ENCODE measurements around the gene ANKRD13B. TPM values are rescaled to one million over a fixed set of nuclear protein-coding genes. Genes with fewer than 3 reads are reported as not detected.

ANKRD13B gene
- total and polyA plus RNA-seq, 2 of the 13 experiments (the other 11 are each of a cell fraction or from before 2014, with no cell fraction given) = 1.7 to 1.8 TPM

GRCh38 chr17:29588562-29589411 lies 4.1 kb upstream of the ANKRD13B start (continued):
- TF ChIP-seq ZNF687 (CRISPR knock-in tag; IDR thresholded peaks at IDR 0.05) (peak; percentile 76), PHF8 (CRISPR knock-in tag; IDR thresholded peaks at IDR 0.05) (peak; percentile 61), UBTF (CRISPR knock-in tag; IDR thresholded peaks at IDR 0.05) (peak; percentile 73; the same call in 1 of the 2 replicates), HIVEP1 (CRISPR knock-in tag; IDR thresholded peaks at IDR 0.05) (0 out of 2 replicates have a peak, but pooled peaks have one; percentile 50), GRHL1 (CRISPR knock-in tag; conservative IDR thresholded peaks at IDR 0.05) (no peak), HNRNPLL (IDR thresholded peaks at IDR 0.05; ENCODE audit: low read depth, low read length, poor library complexity, severe bottlenecking) (peak; percentile 32), ZKSCAN5 (CRISPR knock-in tag; IDR thresholded peaks at IDR 0.05) (no peak), ZNF543 (CRISPR knock-in tag; IDR thresholded peaks at IDR 0.05) (no peak), IRF9 (CRISPR knock-in tag; IDR thresholded peaks at IDR 0.05; ENCODE audit: borderline replicate concordance) (0 out of 2 replicates have a peak, but pooled peaks have one; percentile 24), ZNF792 (CRISPR knock-in tag; IDR thresholded peaks at IDR 0.05) (0 out of 2 replicates have a peak, but pooled peaks have one; percentile 21), ZNF574 (CRISPR knock-in tag; IDR thresholded peaks at IDR 0.05) (0 out of 2 replicates have a peak, but pooled peaks have one; percentile 5), DMAP1 (CRISPR knock-in tag; IDR thresholded peaks at IDR 0.05) (0 out of 2 replicates have a peak, but pooled peaks have one; percentile 35), PHF20 (CRISPR knock-in tag; IDR thresholded peaks at IDR 0.05) (0 out of 2 replicates have a peak, but pooled peaks have one; percentile 21), SAP130 (CRISPR knock-in tag; IDR thresholded peaks at IDR 0.05; ENCODE audit: low read depth) (peak; percentile 48)

All from HepG2 (cell line).